Measurements from ENCODE around the gene SPEN. TPM values are rescaled to one million over a fixed set of nuclear protein-coding genes. Genes with fewer than 3 reads are reported as not detected.

Gene SPEN
- total and polyA plus RNA-seq, 9 of the 15 experiments (the other 6 are each of a cell fraction or from before 2014, with no cell fraction given) = 5.7 to 87.5 (median 27.2) TPM

DNA sequence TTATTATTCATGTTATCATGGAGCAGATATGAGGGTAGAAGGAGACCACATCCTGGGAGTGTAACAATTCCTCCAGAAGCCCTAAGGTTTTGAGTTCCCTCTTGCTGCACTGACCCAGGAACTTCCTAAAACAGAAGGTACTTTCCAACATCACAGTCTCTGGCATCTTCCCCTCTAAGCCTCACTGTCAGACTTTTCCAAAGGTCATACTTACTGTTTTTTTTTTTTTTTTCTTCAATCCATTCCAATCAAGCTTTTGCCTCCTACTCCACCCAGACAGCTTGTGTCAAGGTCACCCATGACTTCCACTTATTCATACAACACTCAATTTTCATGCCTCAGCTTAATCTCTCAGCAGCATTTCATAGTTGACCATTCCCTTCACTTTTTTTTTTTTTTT lies 21.7 kb upstream of the SPEN start (continued):
- TF ChIP-seq, protein P1, sequence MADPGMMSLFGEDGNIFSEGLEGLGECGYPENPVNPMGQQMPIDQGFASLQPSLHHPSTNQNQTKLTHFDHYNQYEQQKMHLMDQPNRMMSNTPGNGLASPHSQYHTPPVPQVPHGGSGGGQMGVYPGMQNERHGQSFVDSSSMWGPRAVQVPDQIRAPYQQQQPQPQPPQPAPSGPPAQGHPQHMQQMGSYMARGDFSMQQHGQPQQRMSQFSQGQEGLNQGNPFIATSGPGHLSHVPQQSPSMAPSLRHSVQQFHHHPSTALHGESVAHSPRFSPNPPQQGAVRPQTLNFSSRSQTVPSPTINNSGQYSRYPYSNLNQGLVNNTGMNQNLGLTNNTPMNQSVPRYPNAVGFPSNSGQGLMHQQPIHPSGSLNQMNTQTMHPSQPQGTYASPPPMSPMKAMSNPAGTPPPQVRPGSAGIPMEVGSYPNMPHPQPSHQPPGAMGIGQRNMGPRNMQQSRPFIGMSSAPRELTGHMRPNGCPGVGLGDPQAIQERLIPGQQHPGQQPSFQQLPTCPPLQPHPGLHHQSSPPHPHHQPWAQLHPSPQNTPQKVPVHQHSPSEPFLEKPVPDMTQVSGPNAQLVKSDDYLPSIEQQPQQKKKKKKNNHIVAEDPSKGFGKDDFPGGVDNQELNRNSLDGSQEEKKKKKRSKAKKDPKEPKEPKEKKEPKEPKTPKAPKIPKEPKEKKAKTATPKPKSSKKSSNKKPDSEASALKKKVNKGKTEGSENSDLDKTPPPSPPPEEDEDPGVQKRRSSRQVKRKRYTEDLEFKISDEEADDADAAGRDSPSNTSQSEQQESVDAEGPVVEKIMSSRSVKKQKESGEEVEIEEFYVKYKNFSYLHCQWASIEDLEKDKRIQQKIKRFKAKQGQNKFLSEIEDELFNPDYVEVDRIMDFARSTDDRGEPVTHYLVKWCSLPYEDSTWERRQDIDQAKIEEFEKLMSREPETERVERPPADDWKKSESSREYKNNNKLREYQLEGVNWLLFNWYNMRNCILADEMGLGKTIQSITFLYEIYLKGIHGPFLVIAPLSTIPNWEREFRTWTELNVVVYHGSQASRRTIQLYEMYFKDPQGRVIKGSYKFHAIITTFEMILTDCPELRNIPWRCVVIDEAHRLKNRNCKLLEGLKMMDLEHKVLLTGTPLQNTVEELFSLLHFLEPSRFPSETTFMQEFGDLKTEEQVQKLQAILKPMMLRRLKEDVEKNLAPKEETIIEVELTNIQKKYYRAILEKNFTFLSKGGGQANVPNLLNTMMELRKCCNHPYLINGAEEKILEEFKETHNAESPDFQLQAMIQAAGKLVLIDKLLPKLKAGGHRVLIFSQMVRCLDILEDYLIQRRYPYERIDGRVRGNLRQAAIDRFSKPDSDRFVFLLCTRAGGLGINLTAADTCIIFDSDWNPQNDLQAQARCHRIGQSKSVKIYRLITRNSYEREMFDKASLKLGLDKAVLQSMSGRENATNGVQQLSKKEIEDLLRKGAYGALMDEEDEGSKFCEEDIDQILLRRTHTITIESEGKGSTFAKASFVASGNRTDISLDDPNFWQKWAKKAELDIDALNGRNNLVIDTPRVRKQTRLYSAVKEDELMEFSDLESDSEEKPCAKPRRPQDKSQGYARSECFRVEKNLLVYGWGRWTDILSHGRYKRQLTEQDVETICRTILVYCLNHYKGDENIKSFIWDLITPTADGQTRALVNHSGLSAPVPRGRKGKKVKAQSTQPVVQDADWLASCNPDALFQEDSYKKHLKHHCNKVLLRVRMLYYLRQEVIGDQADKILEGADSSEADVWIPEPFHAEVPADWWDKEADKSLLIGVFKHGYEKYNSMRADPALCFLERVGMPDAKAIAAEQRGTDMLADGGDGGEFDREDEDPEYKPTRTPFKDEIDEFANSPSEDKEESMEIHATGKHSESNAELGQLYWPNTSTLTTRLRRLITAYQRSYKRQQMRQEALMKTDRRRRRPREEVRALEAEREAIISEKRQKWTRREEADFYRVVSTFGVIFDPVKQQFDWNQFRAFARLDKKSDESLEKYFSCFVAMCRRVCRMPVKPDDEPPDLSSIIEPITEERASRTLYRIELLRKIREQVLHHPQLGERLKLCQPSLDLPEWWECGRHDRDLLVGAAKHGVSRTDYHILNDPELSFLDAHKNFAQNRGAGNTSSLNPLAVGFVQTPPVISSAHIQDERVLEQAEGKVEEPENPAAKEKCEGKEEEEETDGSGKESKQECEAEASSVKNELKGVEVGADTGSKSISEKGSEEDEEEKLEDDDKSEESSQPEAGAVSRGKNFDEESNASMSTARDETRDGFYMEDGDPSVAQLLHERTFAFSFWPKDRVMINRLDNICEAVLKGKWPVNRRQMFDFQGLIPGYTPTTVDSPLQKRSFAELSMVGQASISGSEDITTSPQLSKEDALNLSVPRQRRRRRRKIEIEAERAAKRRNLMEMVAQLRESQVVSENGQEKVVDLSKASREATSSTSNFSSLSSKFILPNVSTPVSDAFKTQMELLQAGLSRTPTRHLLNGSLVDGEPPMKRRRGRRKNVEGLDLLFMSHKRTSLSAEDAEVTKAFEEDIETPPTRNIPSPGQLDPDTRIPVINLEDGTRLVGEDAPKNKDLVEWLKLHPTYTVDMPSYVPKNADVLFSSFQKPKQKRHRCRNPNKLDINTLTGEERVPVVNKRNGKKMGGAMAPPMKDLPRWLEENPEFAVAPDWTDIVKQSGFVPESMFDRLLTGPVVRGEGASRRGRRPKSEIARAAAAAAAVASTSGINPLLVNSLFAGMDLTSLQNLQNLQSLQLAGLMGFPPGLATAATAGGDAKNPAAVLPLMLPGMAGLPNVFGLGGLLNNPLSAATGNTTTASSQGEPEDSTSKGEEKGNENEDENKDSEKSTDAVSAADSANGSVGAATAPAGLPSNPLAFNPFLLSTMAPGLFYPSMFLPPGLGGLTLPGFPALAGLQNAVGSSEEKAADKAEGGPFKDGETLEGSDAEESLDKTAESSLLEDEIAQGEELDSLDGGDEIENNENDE (IDR thresholded peaks at IDR 0.05; ENCODE audit: low read depth, low read length) = no peak
- TF ChIP-seq ZNF778 (CRISPR knock-in tag; IDR thresholded peaks at IDR 0.05) (no peak), HDAC8 (tag; IDR thresholded peaks at IDR 0.05) (no peak), ZC3H4 (CRISPR knock-in tag; IDR thresholded peaks at IDR 0.05; ENCODE audit: borderline replicate concordance) (no peak)

Data from K562 (cell line).